ENCODE results near the gene EPB41L3. TPM values are rescaled to one million over a fixed set of nuclear protein-coding genes. Genes with fewer than 3 reads are reported as not detected.

Gene EPB41L3
- polyA plus RNA-seq, 2 of the 4 experiments (the other 2 are of a cell fraction), result 0.46 to 1.00 TPM

DNA sequence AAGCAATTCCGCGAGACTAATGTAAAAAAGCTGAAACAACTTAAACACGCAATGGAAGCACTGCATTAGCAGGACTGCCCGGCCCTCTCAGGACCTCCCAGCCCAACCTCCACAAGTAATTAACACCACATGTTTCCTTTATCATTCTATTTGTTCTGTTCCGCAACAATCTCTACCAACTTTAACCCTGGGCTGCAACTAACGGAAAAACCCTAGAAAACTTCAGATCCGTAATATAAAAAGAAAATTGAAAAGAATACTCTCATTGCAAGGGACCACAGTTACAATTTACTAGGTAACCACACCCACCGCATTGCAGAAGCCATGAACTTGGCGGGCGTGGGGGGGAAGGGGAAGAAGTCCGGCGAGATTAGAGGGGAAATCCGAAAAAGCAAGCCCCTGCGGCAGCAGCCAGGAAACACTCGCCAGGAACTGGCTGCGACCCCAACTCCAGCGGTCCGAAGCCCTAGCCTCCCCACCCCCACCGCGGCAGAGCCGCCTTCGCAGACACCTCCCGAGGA lies 1.2 kb downstream of the EPB41L3 start:
- Histone ChIP-seq H3K9me3 (no peaks in the 10 kb centered on the region), H3K4me1 (no peaks in the 10 kb centered on the region), H3K27ac (no peak overlapping the region), H3K4me3 (peak overlapping the region; percentile 37; the same call in 2 of the 3 replicates), H3K4me2 (peak overlapping the region; percentile 73)
- CTCF ChIA-PET, result no interaction called here
- WGBS (ENCODE audit: missing lambda C conversion rate), result under 1% methylated on average over 13 of the region's 23 CpGs
- POLR2A ChIA-PET, result no interaction called here
- TF ChIP-seq NFE2L2 (conservative IDR thresholded peaks at IDR 0.05; ENCODE audit: low read length), result no peak
- no peak for TF ChIP-seq FOSB (CRISPR knock-in tag; IDR thresholded peaks at IDR 0.05)
- TF ChIP-seq, protein P1, sequence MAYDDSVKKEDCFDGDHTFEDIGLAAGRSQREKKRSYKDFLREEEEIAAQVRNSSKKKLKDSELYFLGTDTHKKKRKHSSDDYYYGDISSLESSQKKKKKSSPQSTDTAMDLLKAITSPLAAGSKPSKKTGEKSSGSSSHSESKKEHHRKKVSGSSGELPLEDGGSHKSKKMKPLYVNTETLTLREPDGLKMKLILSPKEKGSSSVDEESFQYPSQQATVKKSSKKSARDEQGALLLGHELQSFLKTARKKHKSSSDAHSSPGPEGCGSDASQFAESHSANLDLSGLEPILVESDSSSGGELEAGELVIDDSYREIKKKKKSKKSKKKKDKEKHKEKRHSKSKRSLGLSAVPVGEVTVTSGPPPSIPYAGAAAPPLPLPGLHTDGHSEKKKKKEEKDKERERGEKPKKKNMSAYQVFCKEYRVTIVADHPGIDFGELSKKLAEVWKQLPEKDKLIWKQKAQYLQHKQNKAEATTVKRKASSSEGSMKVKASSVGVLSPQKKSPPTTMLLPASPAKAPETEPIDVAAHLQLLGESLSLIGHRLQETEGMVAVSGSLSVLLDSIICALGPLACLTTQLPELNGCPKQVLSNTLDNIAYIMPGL (CRISPR knock-in tag; IDR thresholded peaks at IDR 0.05; ENCODE audit: borderline replicate concordance), result no peak
- TF ChIP-seq POLR2AphosphoS2 (conservative IDR thresholded peaks at IDR 0.05; ENCODE audit: low read length), result no peak
- no peak for TF ChIP-seq HDAC2 (IDR thresholded peaks at IDR 0.05)
- TF ChIP-seq, protein P2, sequence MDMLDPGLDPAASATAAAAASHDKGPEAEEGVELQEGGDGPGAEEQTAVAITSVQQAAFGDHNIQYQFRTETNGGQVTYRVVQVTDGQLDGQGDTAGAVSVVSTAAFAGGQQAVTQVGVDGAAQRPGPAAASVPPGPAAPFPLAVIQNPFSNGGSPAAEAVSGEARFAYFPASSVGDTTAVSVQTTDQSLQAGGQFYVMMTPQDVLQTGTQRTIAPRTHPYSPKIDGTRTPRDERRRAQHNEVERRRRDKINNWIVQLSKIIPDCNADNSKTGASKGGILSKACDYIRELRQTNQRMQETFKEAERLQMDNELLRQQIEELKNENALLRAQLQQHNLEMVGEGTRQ (IDR thresholded peaks at IDR 0.05), result no peak
- TF ChIP-seq PHF8 (IDR thresholded peaks at IDR 0.05; ENCODE audit: borderline replicate concordance, low read depth), result no peak
- no peak for DNase-seq (ENCODE audit: low read depth in 1 of 2, low spot score in 1 of 2)
- FAIRE-seq, result no peak
- ATAC-seq, result no peak

DNA sequence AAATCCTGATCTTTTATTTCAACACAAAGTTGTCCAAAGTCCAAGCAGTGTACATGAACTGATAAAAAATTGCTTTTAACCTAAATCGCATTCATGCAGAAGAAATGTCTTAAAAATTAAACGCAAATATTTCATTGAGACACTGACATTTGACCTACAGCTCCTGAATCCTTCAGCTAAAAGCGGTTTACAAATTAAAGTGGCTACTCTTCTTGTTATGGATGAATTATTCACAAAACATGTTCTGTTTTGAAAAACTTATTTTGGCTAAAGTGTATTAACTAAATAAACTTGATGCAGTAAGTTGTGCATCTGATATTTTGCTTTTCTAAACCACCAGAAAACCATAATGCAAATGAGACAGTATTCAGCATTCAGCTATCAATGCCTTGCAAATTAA lies 2.2 kb downstream of the EPB41L3 start:
- Histone ChIP-seq H3K4me2 (no peak overlapping the region), H3K9me3 (no peaks in the 10 kb centered on the region), H3K4me1 (no peaks in the 10 kb centered on the region), H3K4me3 (no peak overlapping the region), H3K27ac (no peak overlapping the region)
- ATAC-seq, result no peak
- no peak for FAIRE-seq
- POLR2A ChIA-PET, result no interaction called here
- 58% methylated on average over 3 of the region's 3 CpGs for WGBS (ENCODE audit: missing lambda C conversion rate)
- CTCF ChIA-PET, result no interaction called here
- TF ChIP-seq RNF2 (IDR thresholded peaks at IDR 0.05; ENCODE audit: borderline replicate concordance, low read depth) (no peak), FOXS1 (CRISPR knock-in tag; IDR thresholded peaks at IDR 0.05) (no peak), PHF8 (IDR thresholded peaks at IDR 0.05; ENCODE audit: borderline replicate concordance, low read depth) (no peak), MAZ (IDR thresholded peaks at IDR 0.05; ENCODE audit: borderline replicate concordance, low read depth, low read length) (no peak), JUN (IDR thresholded peaks at IDR 0.05) (no peak), NPAS2 (CRISPR knock-in tag; IDR thresholded peaks at IDR 0.05; ENCODE audit: borderline replicate concordance) (no peak), HOXB5 (CRISPR knock-in tag; IDR thresholded peaks at IDR 0.05) (no peak), FOSB (CRISPR knock-in tag; IDR thresholded peaks at IDR 0.05) (no peak), SREBF2 (IDR thresholded peaks at IDR 0.05) (no peak), EP300 (IDR thresholded peaks at IDR 0.05) (no peak), KDM5A (IDR thresholded peaks at IDR 0.05) (no peak), JUNB (IDR thresholded peaks at IDR 0.05) (no peak), SMC3 (IDR thresholded peaks at IDR 0.05) (no peak), CHD2 (IDR thresholded peaks at IDR 0.05; ENCODE audit: low read length, partially characterized antibody) (no peak), ESRRA (IDR thresholded peaks at IDR 0.05; ENCODE audit: borderline replicate concordance, low read length) (no peak)
- TF ChIP-seq, protein P3, sequence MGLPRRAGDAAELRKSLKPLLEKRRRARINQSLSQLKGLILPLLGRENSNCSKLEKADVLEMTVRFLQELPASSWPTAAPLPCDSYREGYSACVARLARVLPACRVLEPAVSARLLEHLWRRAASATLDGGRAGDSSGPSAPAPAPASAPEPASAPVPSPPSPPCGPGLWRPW (IDR thresholded peaks at IDR 0.05), result no peak
- TF ChIP-seq, protein P4, sequence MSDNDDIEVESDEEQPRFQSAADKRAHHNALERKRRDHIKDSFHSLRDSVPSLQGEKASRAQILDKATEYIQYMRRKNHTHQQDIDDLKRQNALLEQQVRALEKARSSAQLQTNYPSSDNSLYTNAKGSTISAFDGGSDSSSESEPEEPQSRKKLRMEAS (IDR thresholded peaks at IDR 0.05), result no peak
- TF ChIP-seq, protein P5, sequence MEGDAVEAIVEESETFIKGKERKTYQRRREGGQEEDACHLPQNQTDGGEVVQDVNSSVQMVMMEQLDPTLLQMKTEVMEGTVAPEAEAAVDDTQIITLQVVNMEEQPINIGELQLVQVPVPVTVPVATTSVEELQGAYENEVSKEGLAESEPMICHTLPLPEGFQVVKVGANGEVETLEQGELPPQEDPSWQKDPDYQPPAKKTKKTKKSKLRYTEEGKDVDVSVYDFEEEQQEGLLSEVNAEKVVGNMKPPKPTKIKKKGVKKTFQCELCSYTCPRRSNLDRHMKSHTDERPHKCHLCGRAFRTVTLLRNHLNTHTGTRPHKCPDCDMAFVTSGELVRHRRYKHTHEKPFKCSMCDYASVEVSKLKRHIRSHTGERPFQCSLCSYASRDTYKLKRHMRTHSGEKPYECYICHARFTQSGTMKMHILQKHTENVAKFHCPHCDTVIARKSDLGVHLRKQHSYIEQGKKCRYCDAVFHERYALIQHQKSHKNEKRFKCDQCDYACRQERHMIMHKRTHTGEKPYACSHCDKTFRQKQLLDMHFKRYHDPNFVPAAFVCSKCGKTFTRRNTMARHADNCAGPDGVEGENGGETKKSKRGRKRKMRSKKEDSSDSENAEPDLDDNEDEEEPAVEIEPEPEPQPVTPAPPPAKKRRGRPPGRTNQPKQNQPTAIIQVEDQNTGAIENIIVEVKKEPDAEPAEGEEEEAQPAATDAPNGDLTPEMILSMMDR (IDR thresholded peaks at IDR 0.05), result no peak
- DNase-seq (ENCODE audit: low read depth in 1 of 2, low spot score in 1 of 2), result no peak

Data from A549 (cell line).